ENCODE data around the gene AMPD3.

DNA sequence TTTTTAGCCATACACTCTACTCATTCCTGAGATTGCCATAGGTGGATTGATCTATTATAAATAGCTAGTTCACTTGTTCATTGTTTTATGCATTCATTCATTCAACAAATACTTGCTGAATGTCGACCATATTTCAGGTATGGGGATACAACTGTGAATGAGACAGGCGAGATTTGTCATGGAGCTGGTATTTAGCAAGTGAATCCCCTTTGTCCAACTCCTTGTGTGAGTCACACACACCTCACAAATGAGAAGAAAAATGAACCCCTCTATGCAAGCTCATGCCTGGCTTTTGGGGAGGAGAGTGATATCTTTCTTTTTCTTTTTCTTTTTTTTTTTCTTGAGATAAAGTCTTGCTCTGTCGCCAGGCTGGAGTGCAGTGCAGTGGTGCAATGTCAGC, 1.8 kb upstream of the AMPD3 start:
- TF ChIP-seq POLR2AphosphoS5 (IDR thresholded peaks at IDR 0.05; ENCODE audit: low read depth, low read length) (no peak), POLR2A (IDR thresholded peaks at IDR 0.05; ENCODE audit: low read depth, low read length) (no peak)

Data from GM12892 (cell line).